A549 (cell line): Measurements from ENCODE around the gene SLC24A3.

ENCODE experiments used
- POLR2A ChIP-seq: IDR thresholded peaks from 2 replicates; pipeline ENCODE4 v1.6.1; 2012; ENCODE audit warnings: mild to moderate bottlenecking, low read length
- SMC3 ChIP-seq: fragments of >200 bp; sonication (Bioruptor Twin); formaldehyde crosslinking; IDR thresholded peaks from 3 replicates; pipeline ENCODE4 v1.6.1; 2018; ENCODE audit warnings: inconsistent platforms

GRCh38 chr20:19213946-19214490, 1.6 kb downstream of the SLC24A3 start:
- no peak for TF ChIP-seq POLR2A
- TF ChIP-seq SMC3, result no peak
